Suprapubic skin (tissue), 4 donors: ENCODE results near the gene SPATA20. TPM values are rescaled to one million over a fixed set of nuclear protein-coding genes. Genes with fewer than 3 reads are reported as not detected.
A peak's percentile ranks its signal among the peaks of the same experiment; 100 is the strongest.

Experiments
- DNase-seq, 2 donors: peaks; one replicate each; pipeline ENCODE4 v3.0.0-alpha.2; 2019; ENCODE audit warnings: low spot score in 2 of 2
- H3K27ac ChIP-seq: fragments of 200-600 bp; sonication (generic); one replicate; pipeline ENCODE4 v1.5.1; 2019
- H3K27me3 ChIP-seq: fragments of 200-600 bp; sonication (generic); one replicate; pipeline ENCODE4 v1.5.1; 2019
- H3K36me3 ChIP-seq: fragments of 200-600 bp; sonication (generic); one replicate; pipeline ENCODE4 v1.5.1; 2019
- H3K4me1 ChIP-seq: fragments of 200-600 bp; sonication (generic); one replicate; pipeline ENCODE4 v1.5.1; 2019
- H3K4me3 ChIP-seq: fragments of 200-600 bp; sonication (generic); one replicate; pipeline ENCODE4 v1.5.1; 2019; ENCODE audit warnings: mild to moderate bottlenecking
- H3K9me3 ChIP-seq: fragments of 200-600 bp; sonication (generic); one replicate; pipeline ENCODE4 v1.5.1; 2019
- EP300 ChIP-seq: sonication (generic); formaldehyde crosslinking; IDR thresholded peaks from one replicate; pipeline ENCODE4 v1.6.1; 2017; ENCODE audit warnings: antibody characterized with exemption
- POLR2A ChIP-seq, 2 donors: fragments of 450-650 bp; IDR thresholded peaks; one replicate each; pipeline ENCODE4 v1.6.1; 2017; ENCODE audit warnings: antibody characterized with exemption in 2 of 2, mild to moderate bottlenecking in 2 of 2, moderate library complexity in 2 of 2
- POLR2AphosphoS5 ChIP-seq, 3 donors: sonication (generic); formaldehyde crosslinking; IDR thresholded peaks; one replicate each; pipeline ENCODE4 v1.6.1; 2017; ENCODE audit warnings: antibody characterized with exemption in 3 of 3
- WGBS: methylation state at CpG from one replicate; pipeline ENCODE4 v1.1.5; 2018; 5-methylcytosine and 5-hydroxymethylcytosine counted together
- total RNA-seq, 4 donors: library from RNA; depleted of rRNA; stranded (reverse); fragments of >200 nt; gene quantifications; one replicate each; pipeline ENCODE4 v1.1.0, GENCODE V29; 2016
- TF ChIP-seq, protein P1 (sequence below), 2 donors: fragments of 200-600 bp in 1 of 2; fragments of 450-650 bp in 1 of 2; sonication (generic) in 1 of 2; IDR thresholded peaks; one replicate each; pipeline ENCODE4 v1.5.1; 2016 to 2019; ENCODE audit warnings: antibody characterized with exemption in 2 of 2, mild to moderate bottlenecking in 1 of 2, moderate library complexity in 1 of 2

The SPATA20 gene
- total RNA-seq, 4 donors from 2014 or later: 36.5 to 75.4 (median 50.9) TPM

DNA sequence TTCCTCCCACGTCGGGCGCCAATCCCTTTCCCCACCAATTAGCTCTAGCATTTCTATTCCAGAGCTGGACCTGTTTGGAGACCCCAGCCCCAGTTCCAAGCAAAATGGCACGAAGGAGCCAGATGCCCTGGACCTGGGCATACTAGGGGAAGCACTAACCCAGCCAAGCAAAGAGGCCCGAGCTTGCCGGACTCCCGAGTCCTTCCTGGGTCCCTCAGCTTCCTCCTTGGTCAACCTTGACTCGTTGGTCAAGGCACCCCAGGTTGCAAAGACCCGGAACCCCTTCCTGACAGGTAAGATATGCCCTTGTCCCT, 5.6 kb upstream of the SPATA20 start:
- Histone ChIP-seq H3K27ac (peak overlapping the region; percentile 84), H3K4me1 (peaks cover 46% of the 10 kb centered on the region), H3K36me3 (no peaks in the 10 kb centered on the region), H3K4me3 (peak overlapping the region; percentile 61), H3K9me3 (no peaks in the 10 kb centered on the region), H3K27me3 (no peaks in the 10 kb centered on the region)
- TF ChIP-seq POLR2A (IDR thresholded peaks at IDR 0.05): no peak
- no peak for TF ChIP-seq POLR2AphosphoS5 (IDR thresholded peaks at IDR 0.05)
- TF ChIP-seq, protein P1, sequence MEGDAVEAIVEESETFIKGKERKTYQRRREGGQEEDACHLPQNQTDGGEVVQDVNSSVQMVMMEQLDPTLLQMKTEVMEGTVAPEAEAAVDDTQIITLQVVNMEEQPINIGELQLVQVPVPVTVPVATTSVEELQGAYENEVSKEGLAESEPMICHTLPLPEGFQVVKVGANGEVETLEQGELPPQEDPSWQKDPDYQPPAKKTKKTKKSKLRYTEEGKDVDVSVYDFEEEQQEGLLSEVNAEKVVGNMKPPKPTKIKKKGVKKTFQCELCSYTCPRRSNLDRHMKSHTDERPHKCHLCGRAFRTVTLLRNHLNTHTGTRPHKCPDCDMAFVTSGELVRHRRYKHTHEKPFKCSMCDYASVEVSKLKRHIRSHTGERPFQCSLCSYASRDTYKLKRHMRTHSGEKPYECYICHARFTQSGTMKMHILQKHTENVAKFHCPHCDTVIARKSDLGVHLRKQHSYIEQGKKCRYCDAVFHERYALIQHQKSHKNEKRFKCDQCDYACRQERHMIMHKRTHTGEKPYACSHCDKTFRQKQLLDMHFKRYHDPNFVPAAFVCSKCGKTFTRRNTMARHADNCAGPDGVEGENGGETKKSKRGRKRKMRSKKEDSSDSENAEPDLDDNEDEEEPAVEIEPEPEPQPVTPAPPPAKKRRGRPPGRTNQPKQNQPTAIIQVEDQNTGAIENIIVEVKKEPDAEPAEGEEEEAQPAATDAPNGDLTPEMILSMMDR (IDR thresholded peaks at IDR 0.05): no peak
- no peak for TF ChIP-seq EP300
- WGBS: 81% methylated on average over 4 of the region's 9 CpGs
- no peak for DNase-seq

DNA sequence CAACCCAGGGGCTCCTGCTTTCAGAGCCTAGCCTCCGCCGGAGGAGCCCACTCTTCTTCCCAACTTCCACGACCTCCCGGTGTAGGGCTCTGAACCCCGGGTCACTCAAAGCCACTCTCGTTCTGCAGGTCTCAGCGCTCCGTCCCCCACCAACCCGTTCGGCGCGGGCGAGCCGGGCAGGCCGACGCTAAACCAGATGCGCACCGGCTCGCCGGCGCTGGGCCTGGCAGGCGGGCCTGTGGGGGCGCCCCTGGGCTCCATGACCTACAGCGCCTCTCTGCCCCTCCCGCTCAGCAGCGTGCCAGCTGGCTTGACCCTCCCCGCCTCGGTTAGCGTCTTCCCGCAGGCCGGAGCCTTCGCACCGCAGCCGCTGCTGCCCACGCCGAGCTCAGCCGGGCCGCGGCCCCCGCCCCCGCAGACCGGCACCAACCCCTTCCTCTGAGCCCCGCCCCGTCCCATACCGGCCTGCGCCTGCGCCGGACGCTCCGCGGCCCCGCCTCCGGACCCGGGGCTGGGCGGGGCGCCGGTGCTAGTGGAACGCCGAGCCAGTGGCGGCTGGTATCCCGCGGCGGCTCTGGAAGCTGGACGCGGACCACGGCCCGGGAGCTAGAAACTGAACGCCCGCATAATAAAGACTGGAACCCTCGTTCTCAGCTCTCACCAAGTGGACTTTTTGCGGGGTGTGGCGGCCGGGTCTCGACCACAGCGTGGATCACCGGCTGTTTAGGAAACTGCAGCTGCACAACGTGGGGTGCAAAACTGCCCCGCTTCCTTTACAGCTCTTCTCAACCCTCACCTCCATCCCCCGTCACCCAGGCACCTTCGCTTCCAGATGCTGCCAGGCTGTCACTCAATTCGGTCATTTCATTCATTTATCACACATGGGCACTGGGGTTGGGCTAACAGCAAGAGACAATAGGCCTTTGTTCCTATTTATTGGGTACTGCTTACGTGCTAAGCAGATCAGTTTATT, 5.0 kb upstream of the SPATA20 start:
- H3K4me3 ChIP-seq: peak overlapping the region; percentile 61
- no peak for TF ChIP-seq POLR2AphosphoS5 (IDR thresholded peaks at IDR 0.05)
- TF ChIP-seq EP300: no peak
- TF ChIP-seq POLR2A (IDR thresholded peaks at IDR 0.05): no peak
- TF ChIP-seq, protein P1 (IDR thresholded peaks at IDR 0.05): no peak
- H3K27me3 ChIP-seq: no peaks in the 10 kb centered on the region
- H3K9me3 ChIP-seq: no peaks in the 10 kb centered on the region
- peak; percentile 90 to 92 for DNase-seq
- H3K4me1 ChIP-seq: peaks cover 52% of the 10 kb centered on the region
- H3K36me3 ChIP-seq: no peaks in the 10 kb centered on the region
- H3K27ac ChIP-seq: peak overlapping the region; percentile 84
- under 1% methylated on average over 26 of the region's 82 CpGs for WGBS

DNA sequence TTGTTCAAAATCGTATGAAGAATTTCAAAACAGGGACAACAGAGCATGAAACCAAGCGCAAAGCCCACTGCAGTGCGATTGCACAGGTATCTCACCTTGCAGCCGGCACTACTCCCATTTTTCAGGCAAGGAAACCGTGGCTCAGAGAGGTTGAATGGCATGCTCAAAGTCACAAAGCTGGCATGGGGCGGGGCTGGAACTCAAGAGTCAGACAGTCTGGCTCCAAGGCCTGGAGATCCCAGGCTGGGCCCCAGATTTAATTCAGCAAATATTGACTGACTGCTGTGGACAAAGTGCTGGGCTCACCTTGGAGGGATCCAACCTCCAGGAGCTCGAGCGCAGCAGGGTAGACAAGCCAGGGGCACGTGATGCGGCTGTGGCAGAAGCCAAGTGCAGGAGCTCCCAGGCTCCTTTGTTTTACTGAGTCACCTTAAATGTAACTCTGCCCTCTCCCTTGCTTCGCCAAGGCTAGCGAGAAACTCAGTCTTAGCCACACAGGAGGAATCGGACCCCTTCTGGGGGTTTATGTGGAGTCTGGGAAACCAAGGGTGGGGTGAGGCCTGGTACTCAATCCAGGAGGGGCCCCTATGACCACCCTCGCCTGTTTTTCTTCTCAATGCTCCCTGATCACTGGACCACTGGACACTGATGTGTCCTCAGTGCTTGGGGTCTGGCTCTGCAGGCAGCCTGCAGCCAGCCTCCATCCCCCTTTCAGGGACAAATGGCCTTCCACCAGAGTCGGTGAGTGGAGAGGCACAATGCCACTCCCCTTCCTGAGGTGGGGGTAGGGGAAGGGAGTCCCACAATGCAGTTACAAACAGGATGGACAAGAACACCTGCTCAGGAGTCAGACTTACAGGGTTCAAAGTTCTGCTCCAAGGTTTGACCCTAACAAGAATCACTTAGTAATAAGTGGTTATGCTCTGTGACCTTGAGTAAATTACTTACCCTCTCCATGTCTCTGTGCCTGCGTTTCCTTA, 3.9 kb upstream of the SPATA20 start:
- no peak for DNase-seq

DNA sequence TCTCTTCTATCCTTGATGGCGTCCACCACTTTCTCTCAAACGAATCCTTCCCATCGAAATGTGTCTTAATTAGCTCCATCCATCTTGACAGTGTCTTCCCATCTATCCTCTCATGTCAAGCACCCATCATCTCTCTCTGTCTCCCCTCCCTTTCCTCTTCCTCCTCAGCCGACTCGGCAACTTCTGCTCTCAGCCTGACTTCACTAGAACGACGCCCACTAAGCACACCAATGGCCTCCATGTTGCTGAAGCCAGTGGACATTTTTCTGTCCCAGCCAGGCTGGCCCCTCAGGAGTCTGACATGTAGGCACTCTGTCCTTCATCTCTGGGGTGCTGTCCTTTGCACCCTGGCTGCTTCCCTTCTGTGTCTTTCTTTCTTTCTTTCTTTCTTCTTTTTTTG, 2.5 kb upstream of the SPATA20 start:
- 68% methylated on average over 7 of the region's 7 CpGs for whole genome bisulfite sequencing
- H3K4me1 ChIP-seq: peaks cover 59% of the 10 kb centered on the region
- no peak overlapping the region for H3K27ac ChIP-seq

More for the DNA sequence above, 3.9 kb upstream of the SPATA20 start:
- Histone ChIP-seq H3K4me3 (peak overlapping the region; percentile 61), H3K27ac (peak overlapping the region; percentile 84), H3K9me3 (no peaks in the 10 kb centered on the region), H3K36me3 (no peaks in the 10 kb centered on the region), H3K4me1 (peaks cover 63% of the 10 kb centered on the region), H3K27me3 (no peaks in the 10 kb centered on the region)
- no peak for TF ChIP-seq EP300
- TF ChIP-seq POLR2A (IDR thresholded peaks at IDR 0.05): no peak
- TF ChIP-seq POLR2AphosphoS5 (IDR thresholded peaks at IDR 0.05): no peak
- TF ChIP-seq, protein P1 (IDR thresholded peaks at IDR 0.05): no peak
- WGBS: 78% methylated on average over 16 of the region's 16 CpGs

More for the DNA sequence above, 2.5 kb upstream of the SPATA20 start:
- no peaks in the 10 kb centered on the region for H3K9me3 ChIP-seq
- TF ChIP-seq, protein P1 (IDR thresholded peaks at IDR 0.05): no peak
- TF ChIP-seq POLR2A (IDR thresholded peaks at IDR 0.05): no peak
- no peak for TF ChIP-seq POLR2AphosphoS5 (IDR thresholded peaks at IDR 0.05)
- no peak for TF ChIP-seq EP300
- peaks cover 11% of the 10 kb centered on the region for H3K36me3 ChIP-seq
- DNase-seq: no peak
- no peaks in the 10 kb centered on the region for H3K27me3 ChIP-seq
- H3K4me3 ChIP-seq: no peak overlapping the region
